Measurements from ENCODE around the gene BAX. TPM values are rescaled to one million over a fixed set of nuclear protein-coding genes. Genes with fewer than 3 reads are reported as not detected.
A peak's percentile ranks its signal among the peaks of the same experiment; 100 is the strongest.

The BAX gene
- total RNA-seq, 1 donor from 2014 or later = 182 TPM

DNA sequence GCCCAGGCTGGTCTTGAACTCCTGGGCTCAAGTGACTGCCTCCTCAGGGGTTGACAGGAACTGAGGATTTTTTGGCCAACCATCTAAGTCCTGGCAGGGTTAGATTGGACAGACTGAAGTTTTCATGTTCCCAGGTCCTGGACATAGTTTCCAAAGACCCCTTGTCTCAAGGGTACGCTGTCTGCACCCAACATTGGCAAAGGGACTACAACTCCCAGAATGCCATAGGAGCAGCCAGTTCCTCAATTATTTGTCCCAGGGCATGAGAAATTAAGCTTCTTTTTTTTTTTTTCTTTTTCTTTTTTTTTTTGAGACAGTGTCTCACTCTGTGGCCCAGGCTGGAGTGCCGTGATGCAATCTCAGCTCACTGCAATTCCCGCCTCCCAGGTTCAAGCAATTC, 31.5 kb downstream of the BAX start:
- Histone ChIP-seq H3K4me3 (no peak overlapping the region), H3K4me1 (peaks cover 5 to 11% of the 10 kb centered on the region in 2 donors), H3K27ac (no peak overlapping the region), H3K27me3 (no peaks in the 10 kb centered on the region), H3K9me3 (no peaks in the 10 kb centered on the region), H3K36me3 (peaks cover 65 to 82% of the 10 kb centered on the region in 2 donors)
- DNase-seq (ENCODE audit: low spot score in 2 of 2) = no peak
- intact Hi-C loops (cut with DNase I) = no loop called here
- TF ChIP-seq, protein P1, sequence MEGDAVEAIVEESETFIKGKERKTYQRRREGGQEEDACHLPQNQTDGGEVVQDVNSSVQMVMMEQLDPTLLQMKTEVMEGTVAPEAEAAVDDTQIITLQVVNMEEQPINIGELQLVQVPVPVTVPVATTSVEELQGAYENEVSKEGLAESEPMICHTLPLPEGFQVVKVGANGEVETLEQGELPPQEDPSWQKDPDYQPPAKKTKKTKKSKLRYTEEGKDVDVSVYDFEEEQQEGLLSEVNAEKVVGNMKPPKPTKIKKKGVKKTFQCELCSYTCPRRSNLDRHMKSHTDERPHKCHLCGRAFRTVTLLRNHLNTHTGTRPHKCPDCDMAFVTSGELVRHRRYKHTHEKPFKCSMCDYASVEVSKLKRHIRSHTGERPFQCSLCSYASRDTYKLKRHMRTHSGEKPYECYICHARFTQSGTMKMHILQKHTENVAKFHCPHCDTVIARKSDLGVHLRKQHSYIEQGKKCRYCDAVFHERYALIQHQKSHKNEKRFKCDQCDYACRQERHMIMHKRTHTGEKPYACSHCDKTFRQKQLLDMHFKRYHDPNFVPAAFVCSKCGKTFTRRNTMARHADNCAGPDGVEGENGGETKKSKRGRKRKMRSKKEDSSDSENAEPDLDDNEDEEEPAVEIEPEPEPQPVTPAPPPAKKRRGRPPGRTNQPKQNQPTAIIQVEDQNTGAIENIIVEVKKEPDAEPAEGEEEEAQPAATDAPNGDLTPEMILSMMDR (IDR thresholded peaks at IDR 0.05) = no peak

DNA sequence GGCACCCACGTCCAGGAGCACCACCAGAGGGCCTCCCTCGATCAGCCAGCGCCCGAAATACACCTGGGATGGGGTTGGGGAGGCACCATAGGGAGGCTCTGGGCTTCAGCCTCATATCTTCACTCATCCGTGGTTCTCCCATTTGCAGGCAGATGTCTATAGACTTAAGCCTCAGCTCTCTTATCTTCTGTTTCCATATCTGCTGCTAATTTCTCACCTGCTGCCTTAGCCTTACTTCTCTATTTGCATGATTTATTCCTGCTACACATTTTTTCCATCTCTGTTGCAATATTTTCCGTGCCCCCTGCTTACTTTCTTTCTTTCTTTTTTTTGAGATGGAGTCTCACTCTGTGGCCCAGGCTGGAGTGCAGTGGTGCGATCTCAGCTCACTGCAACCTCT, 32.6 kb downstream of the BAX start:
- Histone ChIP-seq H3K4me3 (no peak overlapping the region), H3K27me3 (no peaks in the 10 kb centered on the region), H3K9me3 (no peaks in the 10 kb centered on the region), H3K27ac (no peak overlapping the region), H3K36me3 (peaks cover 54 to 71% of the 10 kb centered on the region in 2 donors), H3K4me1 (peaks cover 14 to 18% of the 10 kb centered on the region in 2 donors)
- intact Hi-C loops (cut with DNase I) = no loop called here
- no peak for DNase-seq (ENCODE audit: low spot score in 2 of 2)
- TF ChIP-seq, protein P1 (IDR thresholded peaks at IDR 0.05) = no peak

DNA sequence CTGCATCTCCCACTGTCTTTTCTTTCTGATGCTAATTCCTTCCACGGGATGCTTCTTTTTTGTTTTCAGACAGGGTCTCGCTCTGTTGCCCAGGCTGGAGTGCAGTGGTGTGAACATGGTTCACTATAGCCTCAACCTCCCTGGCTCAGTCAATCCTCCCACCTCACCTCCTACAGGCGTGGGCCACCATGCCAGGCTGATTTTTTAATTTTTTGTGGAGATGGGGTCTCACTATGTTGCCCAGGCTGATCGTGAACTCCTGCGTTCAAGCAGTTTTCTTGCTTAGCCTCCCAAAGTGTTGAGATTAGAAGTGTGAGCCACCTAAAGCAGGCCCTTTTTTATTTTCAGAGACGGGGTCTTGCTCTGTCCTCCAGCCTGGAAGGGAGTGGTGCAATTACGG, 33.6 kb downstream of the BAX start:
- Histone ChIP-seq H3K9me3 (no peaks in the 10 kb centered on the region), H3K27me3 (no peaks in the 10 kb centered on the region), H3K4me1 (peaks cover 14 to 18% of the 10 kb centered on the region in 2 donors), H3K36me3 (peaks cover 46 to 62% of the 10 kb centered on the region in 2 donors), H3K27ac (no peak overlapping the region), H3K4me3 (no peak overlapping the region)
- intact Hi-C loops (cut with DNase I) = no loop called here
- no peak for DNase-seq (ENCODE audit: low spot score in 2 of 2)
- TF ChIP-seq, protein P1 (IDR thresholded peaks at IDR 0.05) = no peak

DNA sequence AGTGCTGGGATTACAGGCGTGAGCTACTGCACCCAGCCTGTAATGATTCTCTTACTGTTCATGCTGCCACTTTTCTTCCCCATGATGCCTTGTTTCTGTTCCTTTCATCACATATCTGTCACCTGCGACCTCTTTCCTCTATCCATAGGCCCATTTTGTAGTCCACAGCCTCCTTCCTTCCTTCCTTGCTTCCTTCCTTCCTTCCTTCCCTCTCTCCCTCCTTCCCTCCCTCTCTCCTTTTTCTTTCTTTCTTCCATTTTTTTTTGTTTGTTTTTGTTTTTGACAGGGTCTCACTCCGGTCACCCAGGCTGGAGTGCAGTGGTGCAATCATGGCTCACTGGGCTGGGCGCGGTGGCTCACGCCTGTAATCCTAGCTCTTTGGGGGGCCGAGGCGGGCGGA, 34.2 kb downstream of the BAX start:
- Histone ChIP-seq H3K4me1 (peaks cover 14 to 18% of the 10 kb centered on the region in 2 donors), H3K4me3 (no peak overlapping the region), H3K27ac (no peak overlapping the region), H3K36me3 (peaks cover 44 to 56% of the 10 kb centered on the region in 2 donors), H3K9me3 (no peaks in the 10 kb centered on the region), H3K27me3 (no peaks in the 10 kb centered on the region)
- intact Hi-C loops (cut with DNase I) = no loop called here
- DNase-seq (ENCODE audit: low spot score in 2 of 2) = no peak
- TF ChIP-seq, protein P1 (IDR thresholded peaks at IDR 0.05) = no peak

DNA sequence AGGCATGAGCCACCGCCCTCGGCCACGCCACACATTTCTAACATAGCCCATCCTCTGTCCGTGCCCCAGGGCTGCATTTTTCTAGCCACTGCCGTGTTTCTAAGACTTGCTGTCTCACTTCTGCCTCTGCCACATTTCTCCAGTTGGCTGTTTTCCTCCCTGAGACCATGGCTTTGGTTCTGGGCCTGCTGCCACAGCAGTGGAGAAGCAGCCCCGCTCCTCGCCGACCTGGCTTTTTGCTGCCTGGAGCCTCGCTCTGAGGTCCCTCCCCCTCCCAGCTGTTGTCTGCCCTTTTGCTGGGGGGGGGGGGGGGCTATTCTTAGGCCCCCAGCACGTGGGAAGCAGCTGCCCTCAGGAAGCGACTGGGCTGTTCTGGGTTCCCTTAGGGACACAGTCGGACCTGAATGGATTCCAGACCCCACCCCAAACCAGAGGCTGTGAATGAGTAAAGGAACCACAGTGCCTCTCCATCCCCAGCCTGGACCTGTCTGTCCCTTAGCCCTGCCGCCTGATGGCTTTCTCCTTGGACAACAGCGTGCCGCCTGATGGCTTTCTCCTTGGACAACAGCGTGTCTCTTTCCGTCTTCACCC, 35.1 kb downstream of the BAX start:
- TF ChIP-seq, protein P1 (IDR thresholded peaks at IDR 0.05) = no peak
- no peak for DNase-seq (ENCODE audit: low spot score in 2 of 2)
- no peaks in the 10 kb centered on the region for H3K9me3 ChIP-seq
- peaks cover 34 to 46% of the 10 kb centered on the region in 2 donors for H3K36me3 ChIP-seq
- no peaks in the 10 kb centered on the region for H3K27me3 ChIP-seq
- no peak overlapping the region for H3K4me3 ChIP-seq
- H3K27ac ChIP-seq = peak overlapping the region; percentile 24 to 94
- intact Hi-C loops (cut with DNase I) = loop anchor here (5.0 kb wide), 1 partner anchor 158 kb away; no protein-coding TSS in a partner anchor
- peaks cover 21 to 25% of the 10 kb centered on the region in 2 donors for H3K4me1 ChIP-seq

Measured in ascending aorta (tissue), 2 donors.